Occipital lobe (tissue), 2 donors: ENCODE measurements around the gene TNFRSF19. TPM values are rescaled to one million over a fixed set of nuclear protein-coding genes. Genes with fewer than 3 reads are reported as not detected.

Experiments
- DNase-seq: peaks from one replicate; lab custom pipeline; 2025; lab: John Stamatoyannopoulos, UW
- total RNA-seq: library from RNA; depleted of rRNA; stranded (reverse); fragments of >200 nt; gene quantifications from one replicate; pipeline ENCODE4 v1.2.3, GENCODE V29; 2014

Gene TNFRSF19
- total RNA-seq, 1 donor from 2014 or later, result 18.6 TPM

DNA sequence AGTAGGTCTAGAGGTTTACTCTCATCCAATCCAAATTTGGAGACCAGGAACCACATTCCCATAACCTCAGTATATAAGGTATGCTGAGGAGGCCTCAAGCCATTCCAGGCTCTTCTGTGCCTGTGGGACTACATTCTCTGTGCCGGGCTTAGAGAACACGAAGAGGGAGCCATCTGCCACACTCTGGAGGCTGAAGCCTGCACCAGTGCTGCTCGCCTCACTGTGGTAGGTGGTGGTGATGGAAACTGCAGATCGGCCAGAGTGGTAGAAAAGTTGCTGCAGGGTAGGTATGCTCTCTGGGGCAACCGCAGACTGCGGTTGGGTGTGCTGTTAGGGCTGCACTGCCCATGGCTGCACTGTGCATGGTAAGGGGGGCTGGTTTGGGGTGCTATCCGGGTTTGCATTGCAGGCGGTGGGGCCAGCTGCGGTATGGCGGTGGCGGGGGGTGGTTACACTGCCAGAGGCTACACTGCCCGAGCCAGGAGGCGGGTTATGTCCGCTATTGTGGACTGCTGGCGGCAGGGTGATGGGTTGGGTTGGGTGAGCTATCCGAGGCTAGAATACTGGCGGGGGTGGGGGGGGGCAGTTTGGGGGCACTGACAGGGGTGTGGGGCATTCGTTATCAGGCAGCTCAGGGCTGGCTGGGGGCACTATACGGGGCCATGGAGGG is 145.0 kb downstream of the TNFRSF19 start:
- DNase-seq, result no peak

DNA sequence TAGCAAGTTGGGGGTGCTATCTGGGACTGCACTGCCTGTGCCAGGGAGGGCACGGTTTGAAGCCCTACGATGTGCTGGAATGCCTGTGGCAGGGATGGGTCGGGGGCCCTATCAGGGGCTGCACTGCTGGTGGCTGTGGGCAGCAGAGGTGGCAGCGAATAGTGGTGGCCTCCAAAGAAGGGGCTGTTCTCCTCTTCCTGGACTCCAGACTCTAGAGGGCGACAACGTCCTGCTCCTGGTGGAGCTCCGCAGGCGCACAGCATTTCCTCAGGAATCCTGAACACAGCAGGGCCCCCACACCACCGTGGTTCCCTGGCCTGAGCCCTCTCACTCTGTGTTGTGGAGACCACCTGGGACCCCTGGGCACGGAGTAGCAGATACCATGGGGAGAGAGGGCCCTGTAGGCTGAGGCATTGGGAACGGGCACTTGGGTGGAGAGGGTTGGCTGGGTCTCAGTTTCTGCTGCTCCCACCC is 145.6 kb downstream of the TNFRSF19 start:
- no peak for DNase-seq

- DNase-seq, result no peak
These were observed 146.2 kb downstream of the TNFRSF19 start for GRCh38 chr13:23716401-23716800.

DNA sequence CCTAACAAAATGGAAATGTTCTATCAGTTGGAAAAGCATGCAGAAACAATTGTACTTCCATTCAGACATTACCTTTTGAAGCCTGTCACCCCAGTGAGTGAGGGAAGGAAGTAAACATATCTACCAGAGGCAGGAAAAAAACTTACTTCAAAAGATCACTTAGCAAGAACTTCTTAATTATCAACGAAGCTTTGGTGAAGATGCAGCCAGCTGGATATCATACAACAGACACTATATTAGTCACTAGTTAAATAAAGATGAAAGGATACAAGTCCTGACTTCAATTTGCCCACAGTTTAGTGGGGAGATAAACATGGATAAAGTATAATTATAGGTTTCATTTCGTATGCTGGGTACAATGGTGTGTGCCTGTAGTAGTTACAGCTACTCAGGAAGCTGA is 148.8 kb downstream of the TNFRSF19 start:
- no peak for DNase-seq

GRCh38 chr13:23722726-23723453 is 152.7 kb downstream of the TNFRSF19 start:
- DNase-seq, result no peak

- DNase-seq, result no peak
These were observed 153.3 kb downstream of the TNFRSF19 start for GRCh38 chr13:23723471-23723870.

- no peak for DNase-seq
These were observed 154.2 kb downstream of the TNFRSF19 start for GRCh38 chr13:23724196-23724970.

Other genes starting within 250 kb of the TNFRSF19 start
- 177 TPM for gene SACS, start 136.7 kb upstream of the TNFRSF19 start, total RNA-seq